Purkinje cell (primary cell): ENCODE data around the gene OR52B2. TPM values are rescaled to one million over a fixed set of nuclear protein-coding genes. Genes with fewer than 3 reads are reported as not detected.

ENCODE experiments used
- polyA plus RNA-seq: library from polyadenylated mRNA; unstranded; fragments of >200 nt; fragmentation: Nextera tagmentation; gene quantifications from 2 replicates; pipeline ENCODE4 v1.2.1, GENCODE V29; 2014

The OR52B2 gene
- polyA plus RNA-seq = not detected in 2 replicates

GRCh38 chr11:6170226-6170625, at the start of gene OR52B2:
TSS of gene OR52B2 (minus strand) at chr11:6170326. CDS start at chr11:6170326, 0 bp downstream.

GRCh38 chr11:6205366-6205765, 35.2 kb upstream of the OR52B2 start, which contains the start of gene C11orf42:
TSS of gene C11orf42 (plus strand) at chr11:6205557. CDS start at chr11:6205616, 59 bp downstream.

GRCh38 chr11:6199174-6199810, 29.2 kb upstream of the OR52B2 start, which contains the start of gene OR52W1:
TSS of gene OR52W1 (plus strand) at chr11:6199224. CDS start at chr11:6199224, 0 bp downstream.

Other genes with a start within 250 kb of the OR52B2 start
- not detected in 2 replicates for gene OR56A3, start 228.1 kb downstream of the OR52B2 start, polyA plus RNA-seq
- not detected in 2 replicates for gene OR56A5, start 201.8 kb downstream of the OR52B2 start, polyA plus RNA-seq
- not detected in 2 replicates for gene OR52L1, start 183.3 kb downstream of the OR52B2 start, polyA plus RNA-seq
- not detected in 2 replicates for gene OR56A4, start 163.4 kb downstream of the OR52B2 start, polyA plus RNA-seq
- gene OR56A1, start 139.6 kb downstream of the OR52B2 start, polyA plus RNA-seq = not detected in 2 replicates
- gene OR56B4, start 62.6 kb downstream of the OR52B2 start, polyA plus RNA-seq = not detected in 2 replicates
- gene OR52W1, start 28.9 kb upstream of the OR52B2 start, polyA plus RNA-seq = not detected in 2 replicates
- gene C11orf42, start 35.2 kb upstream of the OR52B2 start, polyA plus RNA-seq = not detected in 2 replicates
- gene FHIP1B, start 64.3 kb upstream of the OR52B2 start, polyA plus RNA-seq = 3.9 and 9.0 TPM in 2 replicates
- not detected in 2 replicates for gene CNGA4, start 68.8 kb upstream of the OR52B2 start, polyA plus RNA-seq
- 5.3 TPM in 1 of 2 replicates, not detected in the other for gene CCKBR, start 89.5 kb upstream of the OR52B2 start, polyA plus RNA-seq
- gene CAVIN3, start 150.2 kb upstream of the OR52B2 start, polyA plus RNA-seq = 0.79 and 3.7 TPM in 2 replicates
- gene SMPD1, start 220.1 kb upstream of the OR52B2 start, polyA plus RNA-seq = 49.1 and 56.6 TPM in 2 replicates
- gene APBB1, start 248.8 kb upstream of the OR52B2 start, polyA plus RNA-seq = 52.5 and 67.7 TPM in 2 replicates